Nephron (organoid): ENCODE results near the gene DHRS7B.
"Not testable (repeated sequence)": the region's sequence is repeated elsewhere in the genome, so short reads cannot be mapped to it uniquely, and the experiment has no call there.

Source experiments
- H3K27ac Mint-ChIP-seq, 3 experiments: 2 replicates each; pipeline ENCODE4 v1.8.0; 2020; ENCODE audit warnings: mixed read lengths in 3 of 3, mild to moderate bottlenecking in 2 of 3, moderate library complexity in 1 of 3
- H3K27me3 Mint-ChIP-seq: 2 replicates; pipeline ENCODE4 v1.8.0; 2021; ENCODE audit warnings: low read depth, mild to moderate bottlenecking, moderate library complexity, mixed read lengths
- H3K36me3 Mint-ChIP-seq: 2 replicates; pipeline ENCODE4 v1.8.0; 2020; ENCODE audit warnings: low read depth, mixed read lengths
- H3K4me1 Mint-ChIP-seq: 2 replicates; pipeline ENCODE4 v1.8.0; 2020; ENCODE audit warnings: mixed read lengths
- H3K4me3 Mint-ChIP-seq, 3 experiments: 2 replicates each; pipeline ENCODE4 v1.8.0; 2020; ENCODE audit warnings: mild to moderate bottlenecking in 3 of 3, mixed read lengths in 3 of 3, moderate library complexity in 2 of 3
- H3K9me3 Mint-ChIP-seq: 2 replicates; pipeline ENCODE4 v1.8.0; 2020; ENCODE audit warnings: mixed read lengths
- CTCF ChIP-seq, 3 experiments: fragments of 200-600 bp; sonication (generic); IDR thresholded peaks; one replicate each; pipeline ENCODE4 v1.5.0; 2021; ENCODE audit warnings: antibody characterized with exemption in 3 of 3; ENCODE audit not compliant: unreplicated experiment in 3 of 3

DHRS7B gene

DNA sequence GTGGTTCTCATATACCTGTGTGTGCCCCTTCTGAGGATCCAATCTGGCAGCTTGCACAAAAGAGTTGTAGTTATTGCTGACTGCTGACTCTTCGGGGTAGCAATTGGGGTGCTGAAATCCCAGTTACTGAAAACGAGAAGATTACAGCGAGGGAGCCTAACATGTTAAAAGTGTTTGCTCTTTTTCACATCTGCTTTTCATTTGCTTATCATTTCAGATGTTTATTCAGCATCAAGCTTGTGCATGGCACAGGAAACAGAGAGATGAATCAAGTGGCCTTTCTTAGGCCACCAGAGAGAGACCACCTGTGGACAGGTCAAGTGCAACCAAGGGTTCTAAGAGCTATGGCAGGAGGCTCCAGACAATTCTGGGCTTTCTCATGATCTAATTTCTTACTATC lies 16.9 kb downstream of the DHRS7B start:
- no peaks in the 10 kb centered on the region for H3K27me3 Mint-ChIP-seq
- H3K9me3 Mint-ChIP-seq = peaks cover 53% of the 10 kb centered on the region
- H3K4me3 Mint-ChIP-seq = no peak overlapping the region
- no peaks in the 10 kb centered on the region for H3K4me1 Mint-ChIP-seq
- H3K27ac Mint-ChIP-seq = no peak overlapping the region
- H3K36me3 Mint-ChIP-seq = peaks cover 62% of the 10 kb centered on the region
- TF ChIP-seq CTCF (IDR thresholded peaks at IDR 0.05; ENCODE audit: unreplicated experiment in 3 of 3) = no peak

DNA sequence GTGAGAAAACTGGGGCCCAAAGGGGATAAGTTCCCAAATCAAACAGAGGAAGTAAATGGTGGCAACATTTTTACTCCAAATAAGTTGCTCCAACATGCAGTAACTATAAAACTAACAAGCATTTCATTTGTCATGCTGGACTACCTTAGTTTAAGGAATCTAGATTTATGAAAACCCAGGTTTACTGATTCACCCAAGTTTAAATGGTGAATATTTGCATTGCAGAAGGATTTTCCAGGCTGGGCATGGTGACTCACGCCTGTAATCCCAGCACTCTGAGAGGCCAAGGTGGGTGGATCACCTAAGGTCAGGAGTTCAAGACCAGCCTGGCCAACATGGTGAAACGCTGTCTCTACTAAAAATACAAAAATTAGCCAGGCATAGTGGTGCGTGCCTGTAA lies 17.5 kb downstream of the DHRS7B start:
- H3K27ac Mint-ChIP-seq, H3K4me1 Mint-ChIP-seq, H3K4me3 Mint-ChIP-seq, H3K27me3 Mint-ChIP-seq: not testable (repeated sequence)
- H3K36me3 Mint-ChIP-seq = peaks cover 64% of the 10 kb centered on the region
- H3K9me3 Mint-ChIP-seq = peaks cover 55% of the 10 kb centered on the region

GRCh38 chr17:21146362-21147015 lies 19.7 kb downstream of the DHRS7B start:
- H3K4me1 Mint-ChIP-seq = no peaks in the 10 kb centered on the region
- H3K9me3 Mint-ChIP-seq = peaks cover 51% of the 10 kb centered on the region
- H3K27ac Mint-ChIP-seq = no peak overlapping the region
- no peak overlapping the region for H3K4me3 Mint-ChIP-seq
- no peaks in the 10 kb centered on the region for H3K27me3 Mint-ChIP-seq
- TF ChIP-seq CTCF (IDR thresholded peaks at IDR 0.05; ENCODE audit: unreplicated experiment in 3 of 3) = no peak
- peaks cover 57% of the 10 kb centered on the region for H3K36me3 Mint-ChIP-seq

- no peaks in the 10 kb centered on the region for H3K4me1 Mint-ChIP-seq
- no peak overlapping the region for H3K27ac Mint-ChIP-seq
- H3K9me3 Mint-ChIP-seq = peaks cover 59% of the 10 kb centered on the region
- no peaks in the 10 kb centered on the region for H3K27me3 Mint-ChIP-seq
- TF ChIP-seq CTCF (IDR thresholded peaks at IDR 0.05; ENCODE audit: unreplicated experiment in 3 of 3) = no peak
- peaks cover 57% of the 10 kb centered on the region for H3K36me3 Mint-ChIP-seq
- no peak overlapping the region for H3K4me3 Mint-ChIP-seq
Observed at GRCh38 chr17:21149621-21150020, 22.9 kb downstream of the DHRS7B start.

DNA sequence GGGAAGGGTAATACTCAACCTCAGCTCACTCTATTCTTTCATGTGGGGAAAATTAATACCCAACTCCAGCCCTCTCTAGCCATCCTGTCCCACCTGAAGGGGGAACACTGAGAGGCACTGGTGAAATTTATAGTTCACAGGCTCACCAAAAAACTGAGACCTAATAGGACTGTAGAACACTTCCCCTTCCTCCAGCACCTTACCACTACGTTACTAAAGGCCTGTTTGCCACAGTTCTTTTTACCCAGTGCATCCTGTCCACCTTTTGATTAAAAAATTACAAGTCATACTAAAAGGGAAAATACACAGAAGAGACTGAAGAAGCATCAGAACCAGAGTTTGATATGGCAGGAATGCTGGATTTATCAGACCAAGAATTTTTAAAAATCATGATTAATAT lies 26.0 kb downstream of the DHRS7B start:
- Mint-ChIP-seq H3K4me3 (no peak overlapping the region), H3K4me1 (no peaks in the 10 kb centered on the region), H3K9me3 (peaks cover 62% of the 10 kb centered on the region), H3K27me3 (no peaks in the 10 kb centered on the region), H3K36me3 (peaks cover 40% of the 10 kb centered on the region), H3K27ac (no peak overlapping the region)
- TF ChIP-seq CTCF (IDR thresholded peaks at IDR 0.05; ENCODE audit: unreplicated experiment in 3 of 3) = no peak

DNA sequence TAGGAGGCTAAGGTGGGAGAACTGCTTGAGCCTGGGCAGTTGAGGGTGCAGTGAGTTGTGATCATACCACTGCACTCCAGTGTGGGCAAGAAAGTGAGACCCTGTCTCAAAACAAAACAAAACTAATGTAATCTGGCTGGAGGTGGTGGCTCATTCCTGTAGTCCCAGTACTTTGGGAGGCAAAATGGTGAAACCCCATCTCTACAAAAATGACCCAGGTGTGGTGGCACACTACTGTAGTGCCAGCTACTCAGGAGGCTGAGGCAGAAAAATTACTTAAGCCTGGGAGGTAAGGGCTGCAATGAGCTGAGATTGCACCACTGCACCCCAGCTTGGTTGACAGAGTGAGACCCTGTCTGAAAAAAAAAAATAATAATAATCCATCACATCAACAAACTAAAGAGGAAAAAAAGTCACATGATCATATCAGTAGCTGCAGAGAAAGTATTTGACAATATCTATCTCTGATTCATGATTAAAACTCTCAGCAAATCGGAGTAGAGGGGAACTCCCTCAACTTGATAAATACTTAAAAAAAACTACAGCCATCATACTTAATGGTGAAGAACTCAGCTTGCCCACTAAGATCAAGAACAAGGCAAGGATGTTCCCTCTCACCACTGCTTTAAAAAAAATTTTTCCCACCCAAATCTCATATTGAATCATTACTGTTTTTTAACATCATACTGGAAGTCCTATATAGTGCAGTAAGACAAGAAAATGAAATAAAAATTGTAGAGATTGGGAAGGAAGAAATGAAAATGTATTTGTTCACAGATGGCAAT lies 31.0 kb downstream of the DHRS7B start:
- TF ChIP-seq CTCF (IDR thresholded peaks at IDR 0.05; ENCODE audit: unreplicated experiment in 3 of 3) = no peak
- H3K27ac Mint-ChIP-seq = no peak overlapping the region
- H3K4me1 Mint-ChIP-seq = peaks cover 24% of the 10 kb centered on the region
- no peaks in the 10 kb centered on the region for H3K27me3 Mint-ChIP-seq
- H3K4me3 Mint-ChIP-seq = no peak overlapping the region
- H3K36me3 Mint-ChIP-seq = peaks cover 20% of the 10 kb centered on the region
- peaks cover 39% of the 10 kb centered on the region for H3K9me3 Mint-ChIP-seq
